Activated B cell treated with CpG ODN at 0.5 μM for 24 hours (primary cell): Measurements from ENCODE around the gene BAIAP3. TPM values are rescaled to one million over a fixed set of nuclear protein-coding genes. Genes with fewer than 3 reads are reported as not detected.

Experiments used
- ATAC-seq: fragments of 200-7000 bp; cut with Tn5 transposase; one replicate; pipeline ENCODE4 v1.10.0; 2021; ENCODE audit warnings: low read depth, mild to moderate bottlenecking, moderate library complexity
- CTCF ChIA-PET: fragments of 350-600 bp; sonication (Branson Sonifier 250); formaldehyde crosslinking; loops from one replicate; lab custom pipeline; 2021; ENCODE audit warnings: antibody characterized with exemption; lab: Charles Lee
- POLR2A ChIA-PET: fragments of 350-600 bp; sonication (Branson Sonifier 250); formaldehyde crosslinking; loops from one replicate; lab custom pipeline; 2021; ENCODE audit warnings: antibody characterized with exemption; lab: Charles Lee
- DNase-seq: peaks from one replicate; pipeline ENCODE4 v3.0.0; 2022
- H3K27ac Mint-ChIP-seq: one replicate; pipeline ENCODE4 v1.8.0; 2020; ENCODE audit warnings: mixed read lengths
- H3K27me3 Mint-ChIP-seq: one replicate; pipeline ENCODE4 v1.8.0; 2021; ENCODE audit warnings: mixed read lengths
- H3K36me3 Mint-ChIP-seq: one replicate; pipeline ENCODE4 v1.8.0; 2021; ENCODE audit warnings: low read depth, mixed read lengths
- H3K4me1 Mint-ChIP-seq: one replicate; pipeline ENCODE4 v1.8.0; 2021; ENCODE audit warnings: mixed read lengths
- H3K4me3 Mint-ChIP-seq: one replicate; pipeline ENCODE4 v1.8.0; 2020; ENCODE audit warnings: mild to moderate bottlenecking, mixed read lengths
- H3K9me3 Mint-ChIP-seq: one replicate; pipeline ENCODE4 v1.8.0; 2020; ENCODE audit warnings: mixed read lengths
- CTCF ChIP-seq: fragments of 200-600 bp; IDR thresholded peaks from one replicate; pipeline ENCODE4 v1.8.0; 2022; ENCODE audit warnings: antibody characterized with exemption, mild to moderate bottlenecking
- intact Hi-C: fragments of 100-400 bp; cut with micrococcal nuclease; formaldehyde crosslinking; loops from one replicate; pipeline ENCODE4 v1.15.1; 2024
- total RNA-seq: library from RNA; stranded (reverse); gene quantifications from 2 replicates; pipeline ENCODE4 v1.2.3, GENCODE V29; 2022

BAIAP3 gene
- total RNA-seq, 1 donor from 2014 or later: 8.5 TPM

- TF ChIP-seq CTCF: no peak
- no peaks in the 10 kb centered on the region for H3K9me3 Mint-ChIP-seq
- POLR2A ChIA-PET: interaction anchor here (0.7 to 3.0 kb wide), 5 partner anchors 11 to 941 kb away, joined by 3 to 26 read pairs (median 3); partner anchors contain the start of gene MRPL28
- ATAC-seq (no peak), DNase-seq (no peak)
- H3K27me3 Mint-ChIP-seq: no peaks in the 10 kb centered on the region
- H3K27ac Mint-ChIP-seq: peak overlapping the region; percentile 96
- peaks cover 44% of the 10 kb centered on the region for H3K36me3 Mint-ChIP-seq
- CTCF ChIA-PET: interaction anchor here (1.5 kb wide), 1 partner anchor 20 kb away, joined by 4 read pairs; no protein-coding TSS in a partner anchor
- H3K4me1 Mint-ChIP-seq: peaks cover 50% of the 10 kb centered on the region
- intact Hi-C loops: loop anchor here (2.0 kb wide), 1 partner anchor 16 kb away; no protein-coding TSS in a partner anchor
- peak overlapping the region; percentile 98 for H3K4me3 Mint-ChIP-seq
Measured at GRCh38 chr16:1311212-1311737, 22.2 kb upstream of the BAIAP3 start.

- Mint-ChIP-seq H3K9me3 (no peaks in the 10 kb centered on the region), H3K27ac (no peak overlapping the region), H3K27me3 (no peaks in the 10 kb centered on the region), H3K36me3 (peaks cover 50% of the 10 kb centered on the region), H3K4me1 (peaks cover 46% of the 10 kb centered on the region), H3K4me3 (peak overlapping the region; percentile 98)
- POLR2A ChIA-PET: interaction anchor here (1.0 to 2.6 kb wide), 2 partner anchors 31 to 653 kb away, joined by 4 to 18 read pairs; partner anchors contain the start of gene RPS2
- DNase-seq (no peak), ATAC-seq (no peak)
- intact Hi-C loops: loop anchor here (2.0 kb wide), 1 partner anchor 15 kb away; no protein-coding TSS in a partner anchor
- no peak for TF ChIP-seq CTCF
- CTCF ChIA-PET: interaction anchor here (1.5 kb wide), 1 partner anchor 20 kb away, joined by 4 read pairs; no protein-coding TSS in a partner anchor
Measured at GRCh38 chr16:1311738-1312466, 21.5 kb upstream of the BAIAP3 start.

GRCh38 chr16:1312467-1312816, 21.0 kb upstream of the BAIAP3 start:
- H3K27ac Mint-ChIP-seq: peak overlapping the region; percentile 50
- H3K9me3 Mint-ChIP-seq: no peaks in the 10 kb centered on the region
- H3K4me3 Mint-ChIP-seq: peak overlapping the region; percentile 19
- no peak for TF ChIP-seq CTCF
- intact Hi-C loops: no loop called here
- ATAC-seq (no peak), DNase-seq (no peak)
- POLR2A ChIA-PET: interaction anchor here (1.0 to 2.6 kb wide), 2 partner anchors 30 to 652 kb away, joined by 4 to 18 read pairs; partner anchors contain the start of gene RPS2
- peaks cover 55% of the 10 kb centered on the region for H3K36me3 Mint-ChIP-seq
- CTCF ChIA-PET: no interaction called here
- no peaks in the 10 kb centered on the region for H3K27me3 Mint-ChIP-seq
- peaks cover 46% of the 10 kb centered on the region for H3K4me1 Mint-ChIP-seq

- DNase-seq (no peak), ATAC-seq (no peak)
- H3K36me3 Mint-ChIP-seq: peaks cover 60% of the 10 kb centered on the region
- no peak for TF ChIP-seq CTCF
- H3K4me3 Mint-ChIP-seq: peak overlapping the region; percentile 19
- no peaks in the 10 kb centered on the region for H3K9me3 Mint-ChIP-seq
- no peaks in the 10 kb centered on the region for H3K27me3 Mint-ChIP-seq
- H3K4me1 Mint-ChIP-seq: peaks cover 43% of the 10 kb centered on the region
- CTCF ChIA-PET: no interaction called here
- intact Hi-C loops: no loop called here
- peak overlapping the region; percentile 50 for H3K27ac Mint-ChIP-seq
- POLR2A ChIA-PET: interaction anchor here (0.6 to 2.6 kb wide), 4 partner anchors 30 to 652 kb away, joined by 3 to 18 read pairs (median 7); partner anchors contain the start of gene RPS2
Measured at GRCh38 chr16:1312903-1313302, 20.5 kb upstream of the BAIAP3 start.

GRCh38 chr16:1313721-1314369, 19.6 kb upstream of the BAIAP3 start:
- no peaks in the 10 kb centered on the region for H3K27me3 Mint-ChIP-seq
- H3K4me3 Mint-ChIP-seq: no peak overlapping the region
- ATAC-seq (no peak), DNase-seq (no peak)
- intact Hi-C loops: no loop called here
- no peak for TF ChIP-seq CTCF
- H3K4me1 Mint-ChIP-seq: peaks cover 39% of the 10 kb centered on the region
- peaks cover 69% of the 10 kb centered on the region for H3K36me3 Mint-ChIP-seq
- H3K27ac Mint-ChIP-seq: no peak overlapping the region
- H3K9me3 Mint-ChIP-seq: no peaks in the 10 kb centered on the region
- CTCF ChIA-PET: no interaction called here
- POLR2A ChIA-PET: no interaction called here
